GM19240 (cell line): ENCODE data around the gene NAIF1.
"Not testable (repeated sequence)": the region's sequence is repeated elsewhere in the genome, so short reads cannot be mapped to it uniquely, and the experiment has no call there.

Source experiments
- DNase-seq: peaks from one replicate; pipeline ENCODE4 v3.0.0; 2011; ENCODE audit warnings: low spot score; ENCODE audit not compliant: insufficient read length

The NAIF1 gene

GRCh38 chr9:128066713-128067644, at the start of gene NAIF1:
NAIF1 (minus strand) TSS chr9:128067320; CDS start chr9:128067101, 219 bp downstream.
- peak; percentile 83 for DNase-seq

GRCh38 chr9:128116104-128117083, 49.3 kb upstream of the NAIF1 start:
- no peak for DNase-seq

GRCh38 chr9:128115187-128116103, 48.3 kb upstream of the NAIF1 start:
- no peak for DNase-seq

GRCh38 chr9:128114326-128115186, 47.4 kb upstream of the NAIF1 start:
- DNase-seq, result no peak

- DNase-seq, result no peak
These were observed 46.6 kb upstream of the NAIF1 start for GRCh38 chr9:128113526-128114325.

- DNase-seq, result not testable (repeated sequence)
These were observed 44.6 kb upstream of the NAIF1 start for GRCh38 chr9:128111726-128112125.

GRCh38 chr9:128109050-128109709, 42.1 kb upstream of the NAIF1 start:
- DNase-seq, result no peak

GRCh38 chr9:128108269-128109049, 41.3 kb upstream of the NAIF1 start:
- DNase-seq, result no peak

- no peak for DNase-seq
These were observed 40.5 kb upstream of the NAIF1 start for GRCh38 chr9:128107468-128108268.

GRCh38 chr9:128106940-128107467, 39.9 kb upstream of the NAIF1 start:
- no peak for DNase-seq

GRCh38 chr9:128106181-128106939, 39.2 kb upstream of the NAIF1 start:
- no peak for DNase-seq

- no peak for DNase-seq
These were observed 38.5 kb upstream of the NAIF1 start for GRCh38 chr9:128105538-128106175.

- DNase-seq, result no peak
These were observed 37.1 kb upstream of the NAIF1 start for GRCh38 chr9:128104171-128104618.

GRCh38 chr9:128103589-128103962, 36.5 kb upstream of the NAIF1 start:
- no peak for DNase-seq

GRCh38 chr9:128102861-128103588, 35.9 kb upstream of the NAIF1 start:
- DNase-seq, result no peak
